Activated naive CD8-positive, alpha-beta T cell treated with anti-CD3 and anti-CD28 coated beads for 36 hours (primary cell): ENCODE results near the gene SND1. TPM values are rescaled to one million over a fixed set of nuclear protein-coding genes. Genes with fewer than 3 reads are reported as not detected.

Source experiments
- DNase-seq: peaks from one replicate; pipeline ENCODE4 v3.0.0; 2021
- H3K27ac Mint-ChIP-seq: one replicate; pipeline ENCODE4 v1.8.0; 2022; ENCODE audit warnings: mild to moderate bottlenecking, moderate library complexity, mixed read lengths
- H3K27me3 Mint-ChIP-seq: one replicate; pipeline ENCODE4 v1.8.0; 2022; ENCODE audit warnings: mild to moderate bottlenecking, mixed read lengths
- H3K36me3 Mint-ChIP-seq: one replicate; pipeline ENCODE4 v1.8.0; 2021; ENCODE audit warnings: mild to moderate bottlenecking, mixed read lengths
- H3K4me1 Mint-ChIP-seq: one replicate; pipeline ENCODE4 v1.8.0; 2021; ENCODE audit warnings: mixed read lengths
- H3K4me3 Mint-ChIP-seq: one replicate; pipeline ENCODE4 v1.8.0; 2022; ENCODE audit warnings: mild to moderate bottlenecking, moderate library complexity, mixed read lengths
- H3K9me3 Mint-ChIP-seq: one replicate; pipeline ENCODE4 v1.8.0; 2022; ENCODE audit warnings: mixed read lengths
- total RNA-seq, 2 experiments: library from RNA; stranded (reverse); gene quantifications; one replicate each; pipeline ENCODE4 v1.2.3, GENCODE V29; 2021

SND1 gene
- total RNA-seq, 2 experiments from 2014 or later, result 192 to 201 TPM

GRCh38 chr7:127717502-127718339 is 65.7 kb downstream of the SND1 start:
- H3K36me3 Mint-ChIP-seq, result peaks cover 57% of the 10 kb centered on the region
- DNase-seq, result no peak
- H3K27me3 Mint-ChIP-seq, result no peaks in the 10 kb centered on the region
- H3K4me1 Mint-ChIP-seq, result peaks cover 17% of the 10 kb centered on the region
- no peak overlapping the region for H3K27ac Mint-ChIP-seq
- H3K4me3 Mint-ChIP-seq, result no peak overlapping the region
- no peaks in the 10 kb centered on the region for H3K9me3 Mint-ChIP-seq

- DNase-seq, result no peak
- no peaks in the 10 kb centered on the region for H3K9me3 Mint-ChIP-seq
- H3K4me3 Mint-ChIP-seq, result no peak overlapping the region
- H3K4me1 Mint-ChIP-seq, result peaks cover 17% of the 10 kb centered on the region
- H3K27me3 Mint-ChIP-seq, result no peaks in the 10 kb centered on the region
- no peak overlapping the region for H3K27ac Mint-ChIP-seq
- peaks cover 56% of the 10 kb centered on the region for H3K36me3 Mint-ChIP-seq
Measured at GRCh38 chr7:127718340-127718679, 66.3 kb downstream of the SND1 start.

GRCh38 chr7:127726476-127726875 is 74.5 kb downstream of the SND1 start:
- DNase-seq, result no peak
- peaks cover 47% of the 10 kb centered on the region for H3K36me3 Mint-ChIP-seq
- no peak overlapping the region for H3K27ac Mint-ChIP-seq
- H3K27me3 Mint-ChIP-seq, result no peaks in the 10 kb centered on the region
- H3K9me3 Mint-ChIP-seq, result no peaks in the 10 kb centered on the region
- H3K4me1 Mint-ChIP-seq, result no peaks in the 10 kb centered on the region
- no peak overlapping the region for H3K4me3 Mint-ChIP-seq

DNA sequence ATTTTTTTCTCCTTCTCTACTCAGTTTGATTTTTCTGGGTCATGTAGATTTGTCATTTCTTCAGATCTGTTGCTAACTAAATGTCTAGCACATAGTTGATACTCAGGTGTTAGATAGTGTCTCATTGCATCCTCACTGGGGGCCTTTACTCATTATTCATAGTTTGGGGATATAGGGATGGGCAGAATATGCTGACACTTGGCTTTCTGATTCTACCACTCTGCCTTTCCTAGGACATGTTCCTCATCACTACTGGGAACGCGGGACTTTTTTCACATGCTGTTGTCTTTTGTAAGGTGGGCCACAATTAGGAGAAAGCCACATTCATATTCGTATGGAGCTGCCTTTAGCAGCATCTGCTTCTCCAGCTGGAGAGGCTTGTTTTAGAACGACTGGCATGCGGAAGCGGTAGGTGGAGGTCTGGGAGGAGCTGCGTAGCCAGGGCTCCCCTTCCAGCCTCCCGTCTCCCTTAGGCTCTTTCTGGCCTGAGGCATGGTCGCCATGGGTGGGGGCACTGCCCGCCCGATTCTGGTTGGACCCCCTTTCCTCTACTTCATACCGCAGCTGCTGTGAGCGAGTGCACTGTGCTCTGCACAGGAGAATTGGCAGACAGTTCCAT is 78.8 kb downstream of the SND1 start:
- H3K27ac Mint-ChIP-seq, result no peak overlapping the region

GRCh38 chr7:127731431-127732080 is 79.6 kb downstream of the SND1 start:
- no peak for DNase-seq
- H3K4me3 Mint-ChIP-seq, result no peak overlapping the region
- H3K9me3 Mint-ChIP-seq, result no peaks in the 10 kb centered on the region
- H3K27me3 Mint-ChIP-seq, result no peaks in the 10 kb centered on the region
- peaks cover 46% of the 10 kb centered on the region for H3K36me3 Mint-ChIP-seq
- H3K4me1 Mint-ChIP-seq, result no peaks in the 10 kb centered on the region
- no peak overlapping the region for H3K27ac Mint-ChIP-seq

More for the DNA sequence above, 78.8 kb downstream of the SND1 start:
- DNase-seq, result no peak
- Mint-ChIP-seq H3K4me1 (no peaks in the 10 kb centered on the region), H3K36me3 (peaks cover 44% of the 10 kb centered on the region), H3K27me3 (no peaks in the 10 kb centered on the region), H3K4me3 (no peak overlapping the region), H3K9me3 (no peaks in the 10 kb centered on the region)

- no peaks in the 10 kb centered on the region for H3K4me1 Mint-ChIP-seq
- H3K4me3 Mint-ChIP-seq, result no peak overlapping the region
- H3K27ac Mint-ChIP-seq, result no peak overlapping the region
- H3K9me3 Mint-ChIP-seq, result no peaks in the 10 kb centered on the region
- H3K27me3 Mint-ChIP-seq, result no peaks in the 10 kb centered on the region
- H3K36me3 Mint-ChIP-seq, result peaks cover 49% of the 10 kb centered on the region
- DNase-seq, result no peak
Measured at GRCh38 chr7:127732306-127732705, 80.3 kb downstream of the SND1 start.

DNA sequence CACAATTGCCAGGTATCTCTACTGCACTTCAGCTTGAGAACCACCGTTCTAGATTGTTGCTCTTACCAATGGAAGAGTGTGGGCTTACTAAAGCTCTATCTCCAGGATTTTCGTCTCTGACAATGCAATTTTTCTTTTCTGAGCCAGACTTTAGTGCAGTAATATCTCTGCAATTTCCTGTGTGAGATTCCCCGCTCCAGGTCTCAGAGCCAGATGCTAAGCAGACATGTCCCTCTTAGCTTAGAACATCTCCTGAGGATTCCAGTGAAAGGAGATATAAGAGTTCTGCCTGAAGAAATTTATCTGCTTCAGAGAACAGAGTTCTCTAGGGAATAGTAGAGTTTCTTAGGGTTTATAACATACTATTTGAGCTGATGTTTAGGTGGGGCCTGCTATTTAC is 82.0 kb downstream of the SND1 start:
- H3K4me1 Mint-ChIP-seq, result peaks cover 5% of the 10 kb centered on the region
- no peaks in the 10 kb centered on the region for H3K27me3 Mint-ChIP-seq
- no peak for DNase-seq
- no peak overlapping the region for H3K4me3 Mint-ChIP-seq
- no peaks in the 10 kb centered on the region for H3K9me3 Mint-ChIP-seq
- peaks cover 49% of the 10 kb centered on the region for H3K36me3 Mint-ChIP-seq
- H3K27ac Mint-ChIP-seq, result no peak overlapping the region

- Mint-ChIP-seq H3K4me1 (peaks cover 14% of the 10 kb centered on the region), H3K9me3 (no peaks in the 10 kb centered on the region), H3K27me3 (no peaks in the 10 kb centered on the region), H3K27ac (no peak overlapping the region), H3K36me3 (peaks cover 49% of the 10 kb centered on the region), H3K4me3 (no peak overlapping the region)
- DNase-seq, result no peak
Measured at GRCh38 chr7:127736511-127736910, 84.5 kb downstream of the SND1 start.

DNA sequence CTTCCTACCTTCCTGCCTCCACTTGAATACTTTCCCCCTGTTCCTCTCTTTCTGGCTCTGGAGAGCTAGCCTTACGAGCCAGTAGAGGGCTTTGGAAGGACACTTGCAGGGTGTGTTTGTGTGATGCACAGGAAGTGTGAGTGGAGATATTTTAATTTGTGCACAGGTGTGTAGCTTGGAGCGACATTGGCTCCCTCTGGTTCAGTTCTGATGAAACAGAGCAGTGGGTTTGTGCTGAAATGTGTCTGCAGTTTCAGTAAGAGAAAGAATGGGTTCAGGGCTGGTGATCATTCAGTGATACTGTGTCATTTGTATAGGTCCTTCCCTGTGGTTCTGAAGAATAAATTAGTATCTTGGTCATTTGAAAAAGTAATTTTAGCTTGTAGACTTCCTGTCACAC is 86.9 kb downstream of the SND1 start:
- Mint-ChIP-seq H3K36me3 (peaks cover 49% of the 10 kb centered on the region), H3K27ac (no peak overlapping the region), H3K4me3 (no peak overlapping the region), H3K27me3 (no peaks in the 10 kb centered on the region), H3K9me3 (no peaks in the 10 kb centered on the region), H3K4me1 (peaks cover 32% of the 10 kb centered on the region)
- DNase-seq, result no peak

DNA sequence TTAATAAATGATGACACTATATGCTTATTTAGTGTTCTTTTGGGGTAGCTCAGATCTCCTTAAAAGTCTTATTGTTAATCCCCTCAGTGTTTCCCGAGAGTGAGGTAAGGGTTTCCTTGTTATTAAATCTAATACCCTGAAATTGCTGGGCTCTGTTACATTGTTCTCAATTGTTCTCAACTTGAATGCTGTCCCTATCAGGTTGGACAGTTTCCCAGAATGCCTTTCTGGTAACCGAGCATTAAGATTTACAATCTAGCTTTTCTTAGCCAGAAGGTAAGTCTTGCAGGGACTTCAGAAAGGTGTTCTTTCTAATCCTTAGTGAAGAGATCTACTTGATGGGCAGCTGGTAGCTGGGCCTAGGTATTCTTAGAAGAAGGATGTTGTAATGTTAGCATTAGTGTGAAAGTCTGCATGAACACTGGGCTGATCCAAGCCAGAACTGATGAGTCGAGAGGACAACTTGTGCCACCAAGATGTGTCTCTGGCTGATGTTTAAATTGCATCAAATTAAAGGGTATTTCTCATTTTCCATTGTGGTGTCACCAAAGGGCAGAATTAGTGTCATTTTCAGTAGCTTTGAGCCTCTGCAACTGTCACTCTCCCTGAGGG is 89.9 kb downstream of the SND1 start:
- H3K27ac Mint-ChIP-seq, result no peak overlapping the region
- no peak overlapping the region for H3K4me3 Mint-ChIP-seq
- no peaks in the 10 kb centered on the region for H3K27me3 Mint-ChIP-seq
- H3K36me3 Mint-ChIP-seq, result peaks cover 51% of the 10 kb centered on the region
- H3K9me3 Mint-ChIP-seq, result no peaks in the 10 kb centered on the region
- peaks cover 43% of the 10 kb centered on the region for H3K4me1 Mint-ChIP-seq
- no peak for DNase-seq

GRCh38 chr7:127745445-127745844 is 93.5 kb downstream of the SND1 start:
- no peak for DNase-seq
- Mint-ChIP-seq H3K36me3 (peaks cover 57% of the 10 kb centered on the region), H3K27ac (no peak overlapping the region), H3K4me3 (no peak overlapping the region), H3K9me3 (no peaks in the 10 kb centered on the region), H3K4me1 (peaks cover 39% of the 10 kb centered on the region), H3K27me3 (no peaks in the 10 kb centered on the region)

DNA sequence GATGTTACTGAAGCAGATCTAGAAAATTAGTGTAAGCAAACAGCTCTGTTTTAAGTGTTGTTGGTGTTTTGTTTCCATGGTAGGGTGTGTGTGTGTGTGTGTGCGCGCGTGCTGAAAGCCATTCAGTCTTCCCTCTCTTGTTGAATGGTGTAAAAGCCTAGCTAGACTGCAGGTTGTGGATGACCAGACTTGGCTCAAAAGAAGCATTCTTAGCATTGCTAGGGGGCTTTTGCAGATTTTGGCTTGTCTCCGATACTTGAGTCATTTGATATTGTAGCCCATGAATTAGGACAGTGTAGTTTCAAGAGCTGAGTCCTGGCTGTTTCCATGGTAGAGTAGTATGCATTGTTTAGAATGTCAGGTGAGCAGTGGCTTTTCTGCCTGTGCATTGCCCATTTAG is 99.1 kb downstream of the SND1 start:
- Mint-ChIP-seq H3K9me3 (no peaks in the 10 kb centered on the region), H3K27ac (no peak overlapping the region), H3K27me3 (no peaks in the 10 kb centered on the region), H3K36me3 (peaks cover 47% of the 10 kb centered on the region), H3K4me3 (no peak overlapping the region), H3K4me1 (peaks cover 37% of the 10 kb centered on the region)
- DNase-seq, result no peak

DNA sequence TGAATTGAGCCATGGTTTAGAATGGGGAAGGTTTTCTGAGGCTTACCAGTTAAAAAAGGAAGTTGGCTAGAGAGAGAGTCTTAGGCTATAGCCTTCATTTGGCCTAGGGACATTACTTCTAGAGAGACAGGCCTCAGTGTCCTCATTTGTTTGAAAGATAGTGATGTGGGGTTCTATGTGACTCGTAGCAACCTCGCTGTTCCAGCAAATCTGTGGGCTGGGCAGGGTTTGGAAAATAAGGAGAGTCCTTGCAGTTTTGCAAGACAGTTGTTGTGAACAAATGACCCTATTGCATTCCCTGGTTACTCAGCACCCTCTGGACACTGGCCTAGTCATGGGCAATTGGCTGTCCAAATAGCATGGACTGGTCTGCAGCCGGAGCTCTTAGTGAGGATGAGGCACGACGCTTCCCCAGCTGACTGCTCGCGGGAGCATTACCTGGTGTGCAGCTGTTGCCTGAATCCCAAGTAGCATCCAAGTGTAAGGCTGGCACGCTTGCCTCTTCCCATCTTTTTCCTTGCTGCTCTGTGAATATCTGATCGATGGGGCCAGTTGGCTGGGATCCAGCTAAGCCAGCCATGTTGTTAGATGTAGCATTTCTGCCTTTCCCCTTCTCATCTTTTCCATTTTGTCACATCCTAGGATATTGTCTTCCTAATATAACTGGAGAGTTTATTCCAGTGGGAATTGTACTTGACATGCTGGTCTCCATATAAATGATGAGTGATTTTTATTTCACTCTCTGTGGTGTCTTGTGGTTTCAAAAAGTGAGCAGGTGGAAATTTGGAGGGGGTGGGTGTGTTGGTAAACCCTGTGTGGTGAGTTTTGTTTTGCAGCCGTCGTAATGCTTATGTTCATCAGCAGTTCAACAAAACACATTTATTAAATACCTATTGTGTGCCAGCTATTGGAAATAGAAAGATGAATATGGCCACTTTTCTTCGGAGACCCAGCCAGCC is 99.8 kb downstream of the SND1 start:
- Mint-ChIP-seq H3K4me3 (no peak overlapping the region), H3K9me3 (no peaks in the 10 kb centered on the region), H3K27ac (no peak overlapping the region), H3K27me3 (no peaks in the 10 kb centered on the region), H3K36me3 (peaks cover 45% of the 10 kb centered on the region), H3K4me1 (peaks cover 39% of the 10 kb centered on the region)
- no peak for DNase-seq

- Mint-ChIP-seq H3K4me3 (no peak overlapping the region), H3K27ac (no peak overlapping the region), H3K9me3 (no peaks in the 10 kb centered on the region), H3K4me1 (peaks cover 46% of the 10 kb centered on the region), H3K36me3 (peaks cover 43% of the 10 kb centered on the region), H3K27me3 (no peaks in the 10 kb centered on the region)
- DNase-seq, result no peak
Measured at GRCh38 chr7:127752829-127753228, 100.8 kb downstream of the SND1 start.
